ENCODE measurements around the gene SLC7A6. TPM values are rescaled to one million over a fixed set of nuclear protein-coding genes. Genes with fewer than 3 reads are reported as not detected.

SLC7A6 gene
- total and polyA plus RNA-seq, 2 of the 13 experiments (the other 11 are each of a cell fraction or from before 2014, with no cell fraction given), result 35.8 to 70.8 TPM

- TF ChIP-seq ZNF264 (CRISPR knock-in tag; IDR thresholded peaks at IDR 0.05), result 0 out of 2 replicates have a peak, but pooled peaks have one; percentile 37
- TF ChIP-seq ZNF224 (CRISPR knock-in tag; IDR thresholded peaks at IDR 0.05), result peak; percentile 65; the same call in 1 of the 2 replicates
- no peak for TF ChIP-seq FOXM1 (CRISPR knock-in tag; IDR thresholded peaks at IDR 0.05)
- peak; percentile 91 for TF ChIP-seq KAT8 (CRISPR knock-in tag; IDR thresholded peaks at IDR 0.05)
- peak; percentile 75; the same call in 1 of the 2 replicates for TF ChIP-seq TFAP4 (IDR thresholded peaks at IDR 0.05; ENCODE audit: borderline replicate concordance, low read depth)
- TF ChIP-seq TAF1 (CRISPR knock-in tag; IDR thresholded peaks at IDR 0.05), result peak; percentile 80; the same call in 1 of the 2 replicates
- no peak for TF ChIP-seq BORCS8-MEF2B (CRISPR knock-in tag; IDR thresholded peaks at IDR 0.05)
- TF ChIP-seq CSRNP1 (CRISPR knock-in tag; IDR thresholded peaks at IDR 0.05), result peak; percentile 73
- TF ChIP-seq NRL (CRISPR knock-in tag; IDR thresholded peaks at IDR 0.05; ENCODE audit: borderline replicate concordance), result peak; percentile 63; the same call in 1 of the 2 replicates
- no peak; the same call in 1 of the 2 replicates for TF ChIP-seq POGZ (CRISPR knock-in tag; IDR thresholded peaks at IDR 0.05)
- peak; percentile 82 for TF ChIP-seq MEF2D (CRISPR knock-in tag; IDR thresholded peaks at IDR 0.05)
- TF ChIP-seq ZNF790 (CRISPR knock-in tag; IDR thresholded peaks at IDR 0.05; ENCODE audit: borderline replicate concordance), result no peak; the same call in 1 of the 2 replicates
- TF ChIP-seq ZNF282 (IDR thresholded peaks at IDR 0.05; ENCODE audit: partially characterized antibody), result no peak
- TF ChIP-seq ZSCAN5A (CRISPR knock-in tag; IDR thresholded peaks at IDR 0.05; ENCODE audit: borderline replicate concordance), result no peak
- TF ChIP-seq RXRB (CRISPR knock-in tag; IDR thresholded peaks at IDR 0.05; ENCODE audit: borderline replicate concordance), result peak; percentile 79
- peak; percentile 98 for TF ChIP-seq DRAP1 (CRISPR knock-in tag; IDR thresholded peaks at IDR 0.05)
- no peak for TF ChIP-seq PHB2 (IDR thresholded peaks at IDR 0.05; ENCODE audit: partially characterized antibody)
- peak; percentile 85 for TF ChIP-seq ZNF350 (CRISPR knock-in tag; IDR thresholded peaks at IDR 0.05; ENCODE audit: borderline replicate concordance, low read depth)
- TF ChIP-seq ZNF354B (CRISPR knock-in tag; IDR thresholded peaks at IDR 0.05), result no peak
- TF ChIP-seq YEATS2 (CRISPR knock-in tag; IDR thresholded peaks at IDR 0.05; ENCODE audit: borderline replicate concordance), result peak; percentile 76; the same call in 1 of the 2 replicates
- TF ChIP-seq IKZF5 (CRISPR knock-in tag; IDR thresholded peaks at IDR 0.05), result peak; percentile 92
- peak in 1 of 2 experiments; percentile 91; a peak in 2 of 4 replicates for TF ChIP-seq POLR2A (IDR thresholded peaks at IDR 0.05; ENCODE audit: insufficient read depth in 1 of 2, low read depth in 2 of 2, low read length in 2 of 2)
- no peak; the same call in 1 of the 2 replicates for TF ChIP-seq ZNF124 (CRISPR knock-in tag; IDR thresholded peaks at IDR 0.05)
- TF ChIP-seq ZNF850 (CRISPR knock-in tag; conservative IDR thresholded peaks at IDR 0.05), result no peak
- TF ChIP-seq SYNCRIP (IDR thresholded peaks at IDR 0.05; ENCODE audit: insufficient read depth, low read depth, low read length), result no peak
- no peak for TF ChIP-seq ZNF569 (CRISPR knock-in tag; IDR thresholded peaks at IDR 0.05; ENCODE audit: borderline replicate concordance)
Measured at GRCh38 chr16:68237243-68238028, 26.9 kb upstream of the SLC7A6 start (continued).
